Peyer's patch (tissue), 4 donors: ENCODE results near the gene RPS16. TPM values are rescaled to one million over a fixed set of nuclear protein-coding genes. Genes with fewer than 3 reads are reported as not detected.
A peak's percentile ranks its signal among the peaks of the same experiment; 100 is the strongest.
"Not testable (repeated sequence)": the region's sequence is repeated elsewhere in the genome, so short reads cannot be mapped to it uniquely, and the experiment has no call there.

Experiments
- DNase-seq, 3 donors: peaks; one replicate each; pipeline ENCODE4 v3.0.0-alpha.2; 2017 to 2019
- H3K27ac ChIP-seq, 4 donors: fragments of 200-600 bp; sonication (generic); one replicate each; pipeline ENCODE4 v1.5.1; 2016 to 2019
- H3K27me3 ChIP-seq, 2 donors: fragments of 200-600 bp; sonication (generic); one replicate each; pipeline ENCODE4 v1.5.1; 2019
- H3K36me3 ChIP-seq, 3 donors: fragments of 200-600 bp; sonication (generic); one replicate each; pipeline ENCODE4 v1.5.1; 2016 to 2019
- H3K4me1 ChIP-seq, 4 donors: fragments of 200-600 bp; sonication (generic); one replicate each; pipeline ENCODE4 v1.5.1; 2016 to 2019
- H3K4me3 ChIP-seq, 4 donors: fragments of 200-600 bp; sonication (generic); 1 replicate in 3 of 4; 2 replicates in 1 of 4; pipeline ENCODE4 v1.5.1; 2016 to 2019; ENCODE audit warnings: mild to moderate bottlenecking in 1 of 4
- H3K9me3 ChIP-seq, 4 donors: fragments of 200-600 bp; sonication (generic); one replicate each; pipeline ENCODE4 v1.5.1; 2016 to 2019; ENCODE audit warnings: mild to moderate bottlenecking in 1 of 4
- CTCF ChIP-seq, 6 experiments: fragments of 450-650 bp in 4 of 6; fragments of 200-600 bp in 2 of 6; sonication (generic) in 1 of 6; IDR thresholded peaks; one replicate each; pipeline ENCODE4 v1.5.1; 2017 to 2019; ENCODE audit warnings: antibody characterized with exemption in 6 of 6, mild to moderate bottlenecking in 3 of 6, moderate library complexity in 1 of 6
- POLR2A ChIP-seq, 2 donors: fragments of 450-650 bp; IDR thresholded peaks; one replicate each; pipeline ENCODE4 v1.5.1; 2017; ENCODE audit warnings: antibody characterized with exemption in 2 of 2, mild to moderate bottlenecking in 2 of 2, moderate library complexity in 2 of 2
- total RNA-seq, 4 donors: library from RNA; depleted of rRNA; stranded (reverse); fragments of >200 nt; gene quantifications; one replicate each; pipeline ENCODE4 v1.1.0, GENCODE V29; 2016

RPS16 gene
- total RNA-seq, 4 donors from 2014 or later = 443 to 1,406 (median 686) TPM

GRCh38 chr19:39465956-39466747 is 30.4 kb upstream of the RPS16 start:
- Histone ChIP-seq H3K4me1 (no peaks in the 10 kb centered on the region), H3K9me3 (no peaks in the 10 kb centered on the region), H3K27ac (no peak overlapping the region), H3K4me3 (no peak overlapping the region), H3K27me3 (no peaks in the 10 kb centered on the region), H3K36me3 (peaks cover 0 to 86% (median 0%) of the 10 kb centered on the region in 3 donors)
- no peak for TF ChIP-seq POLR2A (IDR thresholded peaks at IDR 0.05)
- no peak for TF ChIP-seq CTCF (IDR thresholded peaks at IDR 0.05)
- no peak for DNase-seq

GRCh38 chr19:39463403-39463802 is 27.7 kb upstream of the RPS16 start:
- Histone ChIP-seq H3K9me3 (no peaks in the 10 kb centered on the region), H3K36me3 (peaks cover 0 to 86% (median 0%) of the 10 kb centered on the region in 3 donors), H3K27ac (no peak overlapping the region), H3K4me1 (no peaks in the 10 kb centered on the region), H3K27me3 (no peaks in the 10 kb centered on the region), H3K4me3 (no peak overlapping the region)
- TF ChIP-seq CTCF (IDR thresholded peaks at IDR 0.05) (no peak), POLR2A (IDR thresholded peaks at IDR 0.05) (no peak)
- DNase-seq = no peak

- Histone ChIP-seq H3K4me1 (peaks cover 0 to 25% (median 16%) of the 10 kb centered on the region in 4 donors), H3K36me3 (peaks cover 0 to 29% (median 0%) of the 10 kb centered on the region in 3 donors)
Measured at GRCh38 chr19:39451257-39451656, 15.5 kb upstream of the RPS16 start.

GRCh38 chr19:39449116-39449797 is 13.5 kb upstream of the RPS16 start:
- H3K4me1 ChIP-seq = peaks cover 0 to 33% (median 20%) of the 10 kb centered on the region in 4 donors
- no peak overlapping the region for H3K4me3 ChIP-seq
- no peak for DNase-seq
- no peaks in the 10 kb centered on the region for H3K9me3 ChIP-seq
- H3K27me3 ChIP-seq = no peaks in the 10 kb centered on the region
- peak overlapping the region in 1 of 4 donors; percentile 6 for H3K27ac ChIP-seq
- H3K36me3 ChIP-seq = peaks cover 0 to 17% (median 0%) of the 10 kb centered on the region in 3 donors
- TF ChIP-seq POLR2A (IDR thresholded peaks at IDR 0.05) = no peak

More at GRCh38 chr19:39451257-39451656, 15.5 kb upstream of the RPS16 start:
- H3K27me3 ChIP-seq, DNase-seq, H3K27ac ChIP-seq, H3K9me3 ChIP-seq, H3K4me3 ChIP-seq: not testable (repeated sequence)

- Histone ChIP-seq H3K27me3 (no peaks in the 10 kb centered on the region), H3K4me3 (peak overlapping the region in 1 of 4 donors; percentile 13), H3K9me3 (no peaks in the 10 kb centered on the region), H3K27ac (peak overlapping the region in 1 of 4 donors; percentile 33), H3K36me3 (peaks cover 0 to 7% (median 0%) of the 10 kb centered on the region in 3 donors), H3K4me1 (peaks cover 0 to 35% (median 21%) of the 10 kb centered on the region in 4 donors)
- peak in 2 of 3 donors; percentile 60 to 77 for DNase-seq
- TF ChIP-seq CTCF (IDR thresholded peaks at IDR 0.05) = no peak
- TF ChIP-seq POLR2A (IDR thresholded peaks at IDR 0.05) = no peak
Measured at GRCh38 chr19:39448271-39448670, 12.5 kb upstream of the RPS16 start.

GRCh38 chr19:39446365-39447084 is 10.8 kb upstream of the RPS16 start:
- no peaks in the 10 kb centered on the region for H3K27me3 ChIP-seq
- peaks cover 0 to 35% (median 21%) of the 10 kb centered on the region in 4 donors for H3K4me1 ChIP-seq
- no peaks in the 10 kb centered on the region for H3K9me3 ChIP-seq
- H3K4me3 ChIP-seq = peak overlapping the region; percentile 86 to 95 (median 90)
- no peaks in the 10 kb centered on the region for H3K36me3 ChIP-seq
- DNase-seq = no peak
- H3K27ac ChIP-seq = peak overlapping the region in 3 of 4 donors; percentile 90 to 95 (median 91)
- TF ChIP-seq POLR2A (IDR thresholded peaks at IDR 0.05) (no peak), CTCF (IDR thresholded peaks at IDR 0.05) (no peak)
